Activated CD4-positive, alpha-beta T cell treated with anti-CD3 and anti-CD28 coated beads, Interleukin-2, amount 50 U/mL, for 24 hours (primary cell): ENCODE results near the gene MOB2.

ENCODE experiments used
- DNase-seq, 2 donors: peaks; one replicate each; pipeline ENCODE4 v3.0.0-alpha.2; 2020; ENCODE audit warnings: low read depth in 1 of 2, low spot score in 1 of 2

The MOB2 gene, protein sequence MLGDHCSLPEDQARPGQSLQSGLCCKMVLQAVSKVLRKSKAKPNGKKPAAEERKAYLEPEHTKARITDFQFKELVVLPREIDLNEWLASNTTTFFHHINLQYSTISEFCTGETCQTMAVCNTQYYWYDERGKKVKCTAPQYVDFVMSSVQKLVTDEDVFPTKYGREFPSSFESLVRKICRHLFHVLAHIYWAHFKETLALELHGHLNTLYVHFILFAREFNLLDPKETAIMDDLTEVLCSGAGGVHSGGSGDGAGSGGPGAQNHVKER

DNA sequence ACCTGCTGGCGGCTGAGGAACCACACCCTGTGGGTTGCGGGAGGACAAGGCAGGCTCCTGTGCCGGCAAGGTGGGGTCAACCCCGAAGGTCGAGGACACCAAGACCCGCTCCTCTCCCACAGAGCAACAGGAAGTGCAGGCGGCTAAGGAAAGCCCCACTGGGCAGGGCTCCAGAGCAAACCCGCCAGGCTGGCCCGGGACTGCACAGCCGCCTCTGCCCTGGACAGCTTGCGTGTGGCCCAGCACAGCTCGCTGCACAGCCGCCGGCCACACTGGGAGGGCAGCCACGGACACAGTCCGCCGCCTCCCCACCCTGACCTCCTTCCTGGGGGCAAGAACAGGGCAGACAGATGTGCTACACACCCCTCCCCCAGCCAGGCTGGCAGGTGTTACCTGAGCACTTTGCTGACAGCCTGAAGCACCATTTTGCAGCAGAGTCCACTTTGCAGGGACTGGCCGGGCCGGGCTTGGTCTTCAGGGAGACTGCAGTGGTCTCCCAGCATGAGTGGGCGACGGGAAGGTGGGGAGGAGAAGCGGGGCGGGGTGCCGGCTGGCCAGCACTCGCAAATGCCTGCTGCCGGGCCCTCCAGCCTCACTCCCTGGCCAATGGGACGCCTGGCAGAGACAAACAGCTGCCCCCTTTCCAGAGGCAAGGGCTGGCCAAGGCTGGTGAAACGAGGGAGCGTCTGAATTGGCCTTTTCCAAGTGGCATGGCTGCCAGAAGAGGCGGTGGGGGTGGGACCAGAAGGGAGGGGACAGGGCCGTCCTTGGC is at the start of gene MOB2:
Gene MOB2, minus strand, starts transcription at position 726 of the 772 bp plus-strand sequence. Its CDS starts 223 bp downstream, at position 503.
- no peak for DNase-seq

DNA sequence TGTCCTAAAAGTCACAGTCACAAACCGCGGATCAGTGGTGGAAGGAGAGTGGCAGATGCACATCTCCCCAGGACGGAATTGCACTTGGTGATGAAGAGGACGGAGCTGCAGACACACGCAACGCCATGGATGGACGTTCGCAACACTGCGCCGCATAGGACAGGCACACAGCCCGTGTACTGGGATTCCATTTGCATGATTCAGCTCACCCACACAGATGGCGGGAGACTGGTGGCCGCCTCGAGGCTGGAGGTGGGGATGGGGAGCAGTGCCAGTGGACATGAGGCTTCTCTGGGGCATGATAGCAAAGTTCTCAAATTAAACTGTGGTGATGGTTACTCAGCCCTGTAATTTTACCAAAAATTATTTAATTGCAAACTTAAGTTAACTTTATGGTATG is 48.1 kb upstream of the MOB2 start:
- no peak for DNase-seq

DNA sequence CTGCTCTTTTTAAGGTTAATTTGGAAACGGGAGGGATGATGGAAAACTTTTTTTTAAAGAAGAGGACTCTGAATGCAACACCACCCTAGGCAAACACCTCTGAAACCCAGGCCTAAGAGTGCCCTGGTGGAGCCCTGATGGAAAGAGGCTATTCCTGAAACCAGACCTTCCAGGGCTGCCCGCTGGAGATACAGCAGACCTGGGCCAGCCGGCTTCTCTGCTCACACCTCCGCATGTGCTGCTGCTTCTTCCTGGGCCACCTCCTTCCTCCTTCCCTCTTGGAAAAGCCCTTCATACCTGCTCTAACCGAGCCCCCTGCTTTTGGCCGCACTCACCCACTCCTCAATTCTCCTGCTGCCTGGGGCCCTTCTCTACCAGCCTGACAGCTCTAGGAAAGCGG is 47.6 kb upstream of the MOB2 start:
- DNase-seq, result no peak

DNA sequence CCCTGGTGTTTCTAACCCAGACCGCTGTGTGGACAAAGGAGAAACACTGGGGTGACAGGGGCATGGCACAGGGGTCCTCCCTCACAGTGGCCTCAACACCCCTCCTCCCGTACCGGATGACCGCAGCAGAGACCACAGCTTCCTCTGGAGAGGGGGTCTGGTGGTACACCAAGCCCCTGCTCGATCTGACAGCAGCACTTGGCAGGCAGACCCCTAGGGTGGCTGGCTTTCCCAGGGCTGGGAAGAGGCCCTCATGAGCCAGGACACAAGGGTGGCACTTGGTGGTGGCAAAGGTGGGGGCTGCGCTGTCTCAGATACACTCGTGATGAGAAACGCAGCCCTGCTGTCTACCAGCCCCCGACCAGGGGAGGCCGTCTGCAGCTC is 46.8 kb upstream of the MOB2 start:
- no peak for DNase-seq

DNA sequence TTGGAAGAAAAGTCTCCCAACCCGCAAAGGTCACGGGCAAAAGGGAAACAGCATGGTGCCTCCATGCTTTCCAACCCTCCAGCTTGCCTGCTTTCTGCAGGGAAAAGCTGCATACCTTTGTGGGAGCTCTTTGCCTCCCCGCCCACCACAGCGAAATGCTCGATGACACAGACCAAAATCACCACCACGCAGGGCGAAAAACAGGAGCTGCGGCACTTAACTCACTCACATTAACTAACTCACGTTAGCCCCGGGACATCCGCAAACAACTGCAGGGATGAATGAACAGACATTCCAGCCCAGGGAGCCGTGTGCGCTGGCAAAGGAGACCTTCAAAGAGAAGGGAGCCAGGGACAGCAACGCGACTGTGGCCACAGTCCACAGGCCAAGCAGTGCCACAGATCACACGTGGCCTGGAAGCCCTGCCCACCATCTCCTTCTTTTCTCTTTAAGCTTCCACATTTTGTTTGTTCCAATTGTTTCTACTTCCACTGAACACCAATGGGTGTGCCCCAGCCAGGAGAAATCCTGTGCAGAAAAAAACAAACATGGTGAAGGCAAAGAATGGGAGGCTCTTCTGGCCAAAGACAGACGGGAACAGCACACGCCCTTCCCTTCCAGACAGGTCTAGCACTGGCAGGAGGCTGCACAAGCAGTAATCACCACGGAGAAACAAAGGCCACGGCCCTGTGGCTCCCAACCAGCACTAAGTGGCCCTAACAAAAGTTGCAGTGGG is 46.2 kb upstream of the MOB2 start:
- DNase-seq, result no peak

DNA sequence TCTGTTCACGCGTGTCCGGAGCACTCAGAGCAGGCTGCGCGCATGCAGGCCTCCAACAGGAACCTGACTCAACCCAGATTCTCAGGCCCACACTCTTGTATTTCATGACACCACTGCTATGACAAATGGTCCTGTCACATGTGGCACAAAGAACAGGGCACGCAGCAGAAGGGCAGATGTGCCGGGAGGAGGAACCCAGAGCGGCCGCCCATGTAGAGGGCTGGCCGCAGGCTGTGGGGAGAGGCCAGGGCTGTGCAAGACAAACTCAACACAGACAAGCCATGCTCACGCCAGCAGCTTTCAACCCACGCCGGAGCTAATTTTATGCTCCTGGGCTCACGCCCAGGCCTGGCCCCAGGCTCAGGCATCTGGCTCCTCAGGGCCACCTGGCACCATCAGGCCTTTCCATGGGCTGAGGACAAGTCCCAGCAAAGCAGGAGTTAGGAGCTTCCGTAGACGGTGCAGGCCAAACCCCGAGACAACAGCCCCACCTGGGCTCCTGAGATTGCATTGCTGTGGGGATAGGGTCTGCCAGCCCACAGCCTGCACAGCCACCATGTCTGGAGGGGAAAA is 45.5 kb upstream of the MOB2 start:
- DNase-seq, result no peak

DNA sequence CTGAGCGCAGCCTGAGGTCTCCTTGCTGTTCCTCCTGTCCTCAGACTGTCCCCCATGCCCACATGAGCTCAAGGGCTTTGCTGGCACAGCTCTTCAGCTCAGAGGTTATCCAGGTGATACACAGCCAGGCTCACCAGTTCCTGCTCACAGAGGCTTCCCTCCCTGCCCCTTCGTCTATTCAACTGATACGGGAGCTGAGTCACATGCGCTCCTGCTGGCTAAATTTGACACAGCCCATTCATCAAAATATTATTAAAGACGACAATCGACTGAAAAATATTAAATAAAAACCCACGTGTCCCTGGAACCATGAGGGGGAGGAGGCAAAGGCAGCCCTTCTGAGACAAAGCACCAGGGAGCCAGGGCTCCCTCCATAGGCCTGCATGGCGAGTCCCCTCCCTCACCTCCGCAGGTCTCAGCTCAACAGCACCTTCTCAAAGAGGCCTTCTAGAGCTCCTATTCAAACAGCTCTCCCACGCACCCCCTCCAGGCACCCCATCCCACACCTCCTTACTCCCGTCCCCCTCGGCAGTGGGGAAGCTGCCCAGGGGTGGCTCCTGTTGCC is 45.0 kb upstream of the MOB2 start:
- no peak for DNase-seq

DNA sequence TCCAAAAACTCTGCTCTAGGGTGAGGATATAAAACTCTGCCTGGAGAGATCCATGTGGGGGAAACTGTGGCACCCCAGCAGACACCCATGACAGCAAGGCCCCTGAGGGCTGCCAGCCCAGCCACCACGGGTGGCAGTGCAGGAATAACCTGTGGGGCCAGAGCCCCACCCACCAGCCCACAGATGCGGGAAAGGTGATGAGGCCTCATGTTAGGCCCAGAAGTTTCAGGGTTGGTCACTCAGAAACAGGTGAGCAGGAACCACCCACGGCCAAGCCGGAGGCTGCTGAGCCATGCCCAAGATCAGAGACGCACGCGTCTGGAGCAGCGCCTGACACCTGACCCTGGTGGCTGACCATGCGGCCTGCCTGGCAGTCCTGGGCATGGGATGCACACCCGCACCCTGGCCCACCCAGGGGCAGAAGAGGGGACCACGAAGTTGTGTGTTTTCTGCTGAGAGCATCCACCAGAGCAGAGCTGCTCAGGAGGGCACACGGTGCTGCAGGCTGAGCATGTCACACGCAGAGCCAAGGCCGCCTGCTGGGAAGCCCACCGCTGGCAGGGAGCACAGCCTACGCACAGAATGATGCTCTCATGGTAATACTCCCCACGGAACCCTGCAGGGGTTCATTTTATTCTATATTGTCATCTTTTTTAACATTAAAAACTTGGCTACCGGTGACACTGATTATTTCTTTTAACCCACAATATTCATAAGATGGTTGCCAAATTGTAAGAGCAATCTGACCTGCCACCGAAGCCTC is 44.3 kb upstream of the MOB2 start:
- no peak for DNase-seq

DNA sequence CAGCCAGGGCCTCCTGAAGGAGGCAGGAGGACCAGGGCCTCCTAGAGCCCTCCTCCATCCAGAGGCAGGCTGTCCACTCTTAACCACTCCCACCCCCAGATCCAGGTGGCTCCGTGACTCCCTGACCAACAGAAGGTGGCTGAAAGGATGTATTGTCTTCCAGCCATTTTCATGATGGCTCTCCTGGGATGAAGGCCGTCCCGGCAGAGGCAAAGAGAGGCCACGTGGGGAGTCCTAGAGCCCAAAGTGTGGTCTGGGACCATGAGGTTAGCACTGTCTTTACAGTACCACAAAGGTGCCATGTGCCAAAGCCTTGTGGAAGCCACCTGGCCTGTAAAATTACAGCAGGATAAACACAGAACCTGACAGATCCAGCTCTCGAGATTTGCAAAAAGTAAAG is 43.2 kb upstream of the MOB2 start:
- no peak for DNase-seq

DNA sequence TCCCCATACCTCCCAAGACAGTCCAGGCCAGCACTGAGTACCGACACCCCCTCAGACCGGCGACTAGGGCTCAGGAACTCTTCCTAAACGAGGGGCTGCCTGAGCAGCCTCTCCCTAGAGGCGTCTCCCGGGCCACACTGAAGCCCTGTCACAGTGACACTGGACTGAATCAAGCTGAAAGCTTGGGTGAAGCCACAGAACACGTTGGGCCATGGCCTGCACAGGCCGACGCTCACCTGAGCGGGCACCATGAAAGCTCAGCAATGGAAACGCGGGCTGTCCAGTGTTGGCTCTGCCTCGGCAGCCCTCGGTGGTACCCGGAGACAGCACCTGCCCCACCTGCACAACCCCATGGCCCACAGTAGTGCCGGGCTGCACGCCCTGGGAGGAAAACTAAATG is 42.7 kb upstream of the MOB2 start:
- no peak for DNase-seq

DNA sequence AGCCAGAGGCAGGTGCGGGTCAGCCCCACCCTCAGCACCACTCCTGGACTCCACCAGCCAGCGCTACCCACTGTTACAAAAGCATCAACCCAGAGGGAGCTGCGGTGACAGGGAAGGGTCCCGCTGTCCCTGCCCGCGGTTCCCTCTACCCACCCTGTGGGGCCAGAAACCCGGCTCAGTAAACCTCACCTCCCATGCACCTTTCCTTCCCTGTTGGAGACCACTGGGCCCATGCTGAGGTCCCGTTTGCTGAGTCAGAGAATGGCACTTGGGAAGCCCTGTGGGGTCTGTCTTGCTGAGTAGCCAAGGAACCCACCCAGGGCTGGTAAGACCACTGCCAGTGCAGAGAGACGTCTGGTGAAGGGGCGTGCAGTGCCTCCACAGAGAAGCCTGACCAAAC is 42.1 kb upstream of the MOB2 start:
- no peak for DNase-seq

DNA sequence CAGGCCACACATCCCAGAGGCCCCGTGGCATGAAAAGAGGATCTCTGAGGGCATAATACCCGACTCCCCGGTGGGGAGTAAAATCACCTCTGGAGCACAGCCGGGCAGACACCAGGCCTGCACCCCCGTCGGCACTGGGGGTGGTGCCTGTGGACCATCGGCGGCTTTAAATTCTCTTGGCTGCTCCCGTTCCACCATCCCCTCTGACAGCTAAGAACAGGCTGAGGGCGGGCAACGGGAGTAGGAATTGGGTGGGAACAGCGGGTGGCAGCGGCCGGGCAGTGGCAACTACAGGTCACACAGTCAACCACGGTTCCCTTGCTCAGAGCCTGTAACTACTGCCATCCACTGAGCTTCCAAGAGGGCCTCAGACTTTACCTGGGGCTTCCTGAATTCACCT is 40.2 kb upstream of the MOB2 start:
- DNase-seq, result no peak

DNA sequence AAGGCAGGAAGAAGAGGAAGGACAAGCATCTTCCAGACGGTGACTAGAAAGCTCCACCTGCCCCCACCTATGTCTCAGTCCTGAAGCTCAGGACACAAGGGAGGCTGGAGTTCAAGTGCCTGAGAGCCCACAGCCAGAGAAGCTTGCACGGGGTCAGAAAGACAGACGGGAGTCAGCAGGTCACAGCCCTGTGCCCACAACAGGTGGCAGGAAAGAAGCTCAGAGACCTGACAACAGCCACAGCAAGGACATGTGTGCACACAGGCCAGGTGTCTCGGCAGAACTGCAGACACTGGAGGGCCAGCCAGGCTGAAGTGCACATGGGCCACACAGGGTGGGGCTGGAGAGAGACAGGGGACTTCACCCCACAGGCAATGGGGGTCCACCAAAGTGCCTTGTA is 37.2 kb upstream of the MOB2 start:
- DNase-seq, result no peak

DNA sequence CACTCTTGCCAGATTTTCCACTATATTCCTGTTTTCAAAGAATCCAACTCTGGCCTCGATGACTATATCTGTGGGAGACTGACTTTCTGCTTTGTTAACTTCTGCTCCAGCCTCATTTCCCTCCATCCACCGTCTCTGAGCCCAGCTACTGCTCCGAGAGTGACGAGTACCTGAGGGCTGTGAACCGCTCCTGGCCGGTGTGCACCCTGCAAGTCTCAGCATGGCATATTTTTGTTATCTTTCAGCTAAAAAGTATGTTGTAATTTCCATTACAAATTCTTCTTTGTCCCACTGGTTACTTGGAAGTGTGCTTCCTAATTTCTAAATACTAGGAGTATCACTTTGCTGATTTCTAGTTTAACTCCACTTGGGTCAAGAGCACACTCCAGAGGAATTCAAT is 36.5 kb upstream of the MOB2 start:
- no peak for DNase-seq

DNA sequence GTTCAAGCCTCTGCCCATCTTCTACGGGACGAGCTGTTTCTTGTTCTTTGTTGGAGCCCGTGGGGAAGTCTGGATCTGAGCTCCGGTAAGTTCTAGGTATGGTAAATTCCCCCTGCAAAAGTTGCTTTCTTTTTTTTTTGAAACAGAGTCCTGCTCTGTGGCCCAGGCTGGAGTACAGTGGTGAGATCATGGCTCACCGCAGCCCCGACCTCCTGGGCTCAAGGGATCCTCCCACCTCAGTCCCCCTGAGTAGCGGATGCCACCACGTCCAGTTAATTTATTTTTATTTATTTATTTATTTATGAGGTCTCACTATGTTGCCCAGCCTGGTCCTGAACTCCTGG is 35.5 kb upstream of the MOB2 start:
- no peak for DNase-seq

DNA sequence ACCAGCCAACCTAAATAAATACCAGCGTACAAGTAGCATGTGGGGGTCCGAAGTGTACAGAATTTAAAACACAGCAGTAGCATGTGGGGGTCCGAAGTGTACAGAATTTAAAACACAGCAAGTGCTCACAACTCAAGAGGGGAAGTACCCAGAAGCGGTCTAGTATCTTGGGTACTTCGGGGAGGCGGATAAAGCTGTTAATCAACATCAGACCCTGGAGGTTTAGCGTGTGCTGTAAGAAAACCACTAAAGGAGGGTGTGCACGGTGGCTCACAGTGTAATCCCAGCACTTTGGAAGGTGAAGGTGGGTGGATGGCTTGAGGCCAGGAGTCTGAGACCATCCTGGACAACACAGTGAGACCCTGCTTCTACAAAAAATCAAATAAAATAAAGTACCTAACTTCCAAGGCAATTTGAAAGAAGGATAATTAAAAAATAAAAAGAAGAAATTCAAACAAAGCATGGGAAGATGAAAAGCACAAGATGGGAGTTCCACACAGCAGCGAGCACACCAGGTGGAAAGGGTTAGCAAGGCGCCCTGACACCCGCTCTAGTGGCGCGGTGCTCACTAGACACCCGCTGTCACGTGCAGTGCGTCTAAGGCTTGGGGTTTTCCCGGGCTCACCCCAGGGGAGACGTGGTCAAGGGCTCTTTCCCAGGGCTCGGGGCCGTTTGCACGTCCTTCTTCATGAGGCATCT is 35.0 kb upstream of the MOB2 start:
- no peak for DNase-seq

DNA sequence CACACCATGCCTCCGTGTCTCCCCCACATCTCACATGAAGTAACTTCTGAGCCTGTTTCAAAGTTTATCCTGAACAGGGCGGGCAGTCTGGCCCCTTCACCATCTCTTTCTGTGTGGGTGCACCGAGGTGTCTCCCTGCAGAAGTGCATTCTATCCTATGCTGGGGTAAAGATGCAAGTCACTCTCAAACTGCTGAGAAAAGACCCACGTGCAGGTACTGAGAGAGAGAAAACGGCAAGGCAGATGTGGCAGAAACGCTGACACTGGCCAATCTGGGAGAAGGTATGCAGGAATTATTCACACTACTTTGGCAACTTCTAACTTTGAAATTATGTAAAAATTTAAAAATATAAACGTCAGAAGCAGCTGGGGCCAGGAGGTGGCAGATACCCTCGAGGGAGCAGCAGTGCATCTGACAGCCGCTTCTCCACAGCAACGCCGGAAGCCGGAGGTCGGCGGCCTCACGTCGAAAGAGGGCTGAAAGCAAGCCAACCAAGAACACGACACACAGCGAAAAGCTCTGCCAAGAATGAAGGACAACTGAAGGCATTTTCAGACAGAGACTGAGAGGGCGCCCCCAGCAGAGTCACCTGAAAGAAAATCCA is 34.2 kb upstream of the MOB2 start:
- DNase-seq, result no peak

DNA sequence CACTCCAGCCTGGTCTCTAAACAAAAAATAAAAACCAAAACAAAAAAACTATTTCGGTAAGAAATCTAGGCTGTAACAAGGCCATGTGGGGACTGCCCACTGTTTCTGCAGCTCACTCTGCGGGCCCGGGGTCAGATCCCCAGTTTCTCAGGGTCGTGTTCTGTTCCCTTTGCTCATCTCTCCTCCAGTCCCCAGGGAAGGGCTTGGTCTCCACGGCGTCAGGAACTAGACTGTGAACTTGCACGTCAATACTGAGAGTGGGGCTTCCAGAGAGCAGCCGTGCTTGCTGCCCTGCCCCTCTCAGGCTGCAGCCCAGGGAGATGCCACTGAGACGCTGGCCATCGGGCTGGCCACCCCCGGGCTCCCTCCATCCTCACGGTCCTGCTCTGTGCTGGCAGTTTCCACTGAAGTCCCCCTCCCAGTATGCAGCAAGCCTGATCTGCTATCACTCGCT is 33.7 kb upstream of the MOB2 start:
- no peak for DNase-seq

DNA sequence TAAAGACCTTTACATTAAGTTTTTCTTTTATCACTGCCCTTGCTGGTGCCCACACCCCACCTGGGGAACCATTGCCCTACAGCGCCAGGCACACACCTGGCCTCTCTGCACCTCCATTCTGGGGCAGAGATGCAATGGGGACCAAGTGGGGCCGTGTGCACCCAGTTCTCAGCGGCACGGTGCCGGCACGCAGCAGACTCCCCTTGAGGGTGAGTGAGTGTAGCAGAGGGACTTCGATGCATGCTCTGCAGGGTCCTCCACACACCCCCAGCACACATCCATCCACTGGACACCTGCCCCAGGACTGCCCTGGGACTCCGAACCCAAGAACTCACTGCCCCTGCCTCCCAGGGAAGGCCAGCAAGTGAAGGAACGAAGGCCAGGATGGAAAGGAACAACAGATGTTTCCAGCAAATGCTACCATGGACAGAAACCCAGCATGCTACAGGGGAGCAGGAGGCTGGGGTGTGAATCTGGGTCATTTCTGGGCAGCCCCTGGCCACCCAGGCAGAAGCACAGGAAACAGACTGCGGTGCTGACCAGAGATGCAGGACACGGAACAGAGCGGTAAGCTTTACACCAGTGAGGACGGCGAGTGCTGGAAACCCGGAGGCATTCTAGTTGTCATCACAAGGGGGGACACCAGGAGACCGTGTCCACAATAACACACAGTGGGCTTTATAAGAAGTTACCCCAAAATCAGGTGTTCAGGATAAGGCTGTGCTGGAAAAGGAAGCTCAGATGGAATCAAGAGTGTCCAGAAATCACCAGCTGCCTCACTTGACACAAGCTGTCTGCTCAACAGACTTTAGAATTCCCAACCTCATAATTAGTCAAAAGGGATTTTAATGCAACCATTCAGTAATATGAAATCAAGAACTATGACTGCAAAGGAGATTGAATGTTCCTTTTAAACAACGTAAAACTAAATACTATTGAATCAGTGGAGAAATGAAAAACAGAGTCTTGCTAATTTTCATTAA is 32.7 kb upstream of the MOB2 start:
- DNase-seq, result no peak
